Tibial artery (tissue), 4 donors: ENCODE data around the gene MANSC4.
"Not testable (repeated sequence)": the region's sequence is repeated elsewhere in the genome, so short reads cannot be mapped to it uniquely, and the experiment has no call there.

Source experiments
- DNase-seq, 2 donors: peaks; one replicate each; pipeline ENCODE4 v3.0.0-alpha.2; 2019
- H3K27ac ChIP-seq, 2 donors: fragments of 200-600 bp; sonication (generic) in 1 of 2; 1 replicate in 1 of 2; 2 replicates in 1 of 2; pipeline ENCODE4 v1.5.1; 2018 to 2019; ENCODE audit warnings: mild to moderate bottlenecking in 1 of 2
- H3K27me3 ChIP-seq, 2 donors: fragments of 200-600 bp; sonication (generic) in 1 of 2; one replicate each; pipeline versions ENCODE4 v1.5.1 to v1.6.0; 2016 to 2019
- H3K36me3 ChIP-seq, 3 donors: fragments of 200-600 bp; sonication (generic) in 2 of 3; one replicate each; pipeline ENCODE4 v1.5.1; 2016 to 2019; ENCODE audit warnings: mild to moderate bottlenecking in 2 of 3
- H3K4me1 ChIP-seq, 4 donors: fragments of 200-600 bp; sonication (generic) in 2 of 4; 1 replicate in 3 of 4; 2 replicates in 1 of 4; pipeline ENCODE4 v1.5.1; 2016 to 2019
- H3K4me3 ChIP-seq, 2 donors: fragments of 200-600 bp; sonication (generic) in 1 of 2; 1 replicate in 1 of 2; 2 replicates in 1 of 2; pipeline ENCODE4 v1.5.1; 2018 to 2019; ENCODE audit warnings: mild to moderate bottlenecking in 2 of 2
- H3K9me3 ChIP-seq, 3 donors: fragments of 200-600 bp; sonication (generic) in 1 of 3; one replicate each; pipeline ENCODE4 v1.5.1; 2016 to 2019
- CTCF ChIP-seq, 2 experiments: fragments of 200-600 bp in 1 of 2; fragments of 450-650 bp in 1 of 2; IDR thresholded peaks; one replicate each; pipeline ENCODE4 v1.5.1; 2017 to 2019; ENCODE audit warnings: antibody characterized with exemption in 2 of 2, mild to moderate bottlenecking in 1 of 2, moderate library complexity in 1 of 2
- intact Hi-C: fragments of 100-400 bp; cut with DNase I; formaldehyde crosslinking; loops from one replicate; pipeline ENCODE4 v1.15.0; 2023; ENCODE audit warnings: low total_unique reads

Gene MANSC4

DNA sequence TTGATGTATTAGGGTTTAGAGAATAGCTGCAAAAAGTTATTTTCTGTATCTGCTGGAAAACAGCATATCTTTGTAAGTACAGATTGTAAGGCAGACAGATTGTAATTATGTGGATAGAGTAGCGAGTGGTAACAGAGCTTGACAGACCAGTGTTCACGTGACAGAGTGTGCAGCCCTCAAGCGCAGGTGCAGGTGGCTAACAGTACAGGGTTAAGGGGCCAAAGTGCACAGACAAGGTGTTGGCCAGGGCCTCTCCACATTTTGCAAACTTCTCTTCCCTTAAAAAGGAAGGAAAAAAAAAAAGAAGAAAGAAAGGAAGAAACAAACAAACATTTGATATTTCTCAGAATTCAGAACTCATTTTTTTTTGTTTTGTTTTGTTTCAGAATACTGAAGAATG lies 25.2 kb downstream of the MANSC4 start:
- Histone ChIP-seq H3K36me3 (peaks cover 11 to 27% (median 17%) of the 10 kb centered on the region in 3 donors), H3K27ac (no peak overlapping the region), H3K9me3 (no peaks in the 10 kb centered on the region), H3K4me1 (no peaks in the 10 kb centered on the region), H3K4me3 (no peak overlapping the region), H3K27me3 (no peaks in the 10 kb centered on the region)
- intact Hi-C loops, result no loop called here
- no peak for TF ChIP-seq CTCF (IDR thresholded peaks at IDR 0.05)
- DNase-seq, result no peak

- peaks cover 0 to 25% (median 3%) of the 10 kb centered on the region in 4 donors for H3K4me1 ChIP-seq
- no peaks in the 10 kb centered on the region for H3K27me3 ChIP-seq
- no peak overlapping the region for H3K4me3 ChIP-seq
- intact Hi-C loops, result no loop called here
- H3K36me3 ChIP-seq, result peaks cover 11 to 18% (median 16%) of the 10 kb centered on the region in 3 donors
- no peaks in the 10 kb centered on the region for H3K9me3 ChIP-seq
- H3K27ac ChIP-seq, result no peak overlapping the region
- TF ChIP-seq CTCF (IDR thresholded peaks at IDR 0.05), result no peak
- DNase-seq, result no peak
Observed at GRCh38 chr12:27751386-27752047, 28.5 kb downstream of the MANSC4 start.

DNA sequence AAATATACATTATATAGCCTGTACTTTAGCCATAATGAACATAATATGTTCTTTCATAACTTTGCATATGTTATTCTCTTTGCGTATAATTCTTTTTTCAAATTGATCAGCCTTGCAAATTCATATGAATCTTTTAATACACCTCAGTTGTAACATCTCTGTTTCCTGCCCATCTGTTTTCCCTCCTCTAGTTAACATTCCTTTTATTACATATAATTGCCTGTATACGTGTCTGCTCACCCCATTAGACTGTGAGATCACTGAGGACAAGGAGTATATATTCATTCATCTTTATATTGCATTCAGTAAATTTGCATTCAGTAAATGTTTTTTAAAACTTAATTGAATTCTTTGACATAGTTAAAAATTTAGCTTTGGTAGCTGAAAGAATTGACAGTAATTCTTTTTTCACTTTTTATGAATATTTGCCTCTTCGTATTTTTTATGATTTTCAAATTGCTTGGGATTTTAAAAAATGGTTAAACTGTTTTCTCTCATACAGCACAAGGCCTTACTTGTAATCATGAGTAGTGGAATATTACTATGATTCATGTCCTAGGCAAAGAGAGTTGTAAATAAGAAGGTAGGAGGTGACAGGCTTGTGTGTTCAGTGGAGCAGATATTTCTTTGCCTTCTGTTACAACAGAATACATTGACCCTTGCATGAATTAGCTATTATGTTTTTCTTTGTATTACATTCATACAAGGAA lies 32.8 kb downstream of the MANSC4 start:
- peaks cover 0 to 25% (median 3%) of the 10 kb centered on the region in 4 donors for H3K4me1 ChIP-seq
- H3K27me3 ChIP-seq, result no peaks in the 10 kb centered on the region
- TF ChIP-seq CTCF (IDR thresholded peaks at IDR 0.05), result no peak
- H3K9me3 ChIP-seq, result no peaks in the 10 kb centered on the region
- intact Hi-C loops, result no loop called here
- H3K36me3 ChIP-seq, result peaks cover 19 to 27% (median 22%) of the 10 kb centered on the region in 3 donors
- DNase-seq, result no peak
- H3K27ac ChIP-seq, result peak overlapping the region; percentile 59 to 69
- no peak overlapping the region for H3K4me3 ChIP-seq

GRCh38 chr12:27745734-27746133 lies 34.3 kb downstream of the MANSC4 start:
- H3K27me3 ChIP-seq, intact Hi-C loops, H3K4me3 ChIP-seq, H3K9me3 ChIP-seq, DNase-seq, H3K27ac ChIP-seq: not testable (repeated sequence)
- H3K36me3 ChIP-seq, result peaks cover 19 to 26% (median 24%) of the 10 kb centered on the region in 3 donors
- peaks cover 0 to 25% (median 3%) of the 10 kb centered on the region in 4 donors for H3K4me1 ChIP-seq

GRCh38 chr12:27743601-27744000 lies 36.4 kb downstream of the MANSC4 start:
- no peak overlapping the region for H3K27ac ChIP-seq
- intact Hi-C loops, result no loop called here
- no peak for DNase-seq
- TF ChIP-seq CTCF (IDR thresholded peaks at IDR 0.05), result no peak
- H3K27me3 ChIP-seq, result no peaks in the 10 kb centered on the region
- peaks cover 31 to 48% (median 38%) of the 10 kb centered on the region in 3 donors for H3K36me3 ChIP-seq
- no peak overlapping the region for H3K4me3 ChIP-seq
- H3K9me3 ChIP-seq, result no peaks in the 10 kb centered on the region
- peaks cover 0 to 20% (median 3%) of the 10 kb centered on the region in 4 donors for H3K4me1 ChIP-seq

- H3K9me3 ChIP-seq, H3K27me3 ChIP-seq, H3K4me1 ChIP-seq, DNase-seq, intact Hi-C loops, H3K27ac ChIP-seq, H3K4me3 ChIP-seq: not testable (repeated sequence)
- peaks cover 27 to 60% (median 30%) of the 10 kb centered on the region in 3 donors for H3K36me3 ChIP-seq
Observed at GRCh38 chr12:27734321-27734720, 45.7 kb downstream of the MANSC4 start.
